Activated T-helper 1 cell treated with Interleukin-2 at 50 U/mL for 16 hours (primary cell): ENCODE measurements around the gene SAFB.

Experiments used
- DNase-seq: peaks from one replicate; pipeline ENCODE4 v3.0.0-alpha.2; 2020; ENCODE audit warnings: low read depth

Gene SAFB

GRCh38 chr19:5666921-5667610, 44.2 kb downstream of the SAFB start:
- no peak for DNase-seq

GRCh38 chr19:5667751-5668271, 44.9 kb downstream of the SAFB start:
- DNase-seq, result no peak

GRCh38 chr19:5669212-5669611, 46.3 kb downstream of the SAFB start:
- DNase-seq, result no peak

- DNase-seq, result no peak
These were observed 48.7 kb downstream of the SAFB start for GRCh38 chr19:5671600-5671999.

GRCh38 chr19:5672708-5673459, 50.0 kb downstream of the SAFB start:
- DNase-seq, result no peak

GRCh38 chr19:5673752-5674151, 50.9 kb downstream of the SAFB start:
- no peak for DNase-seq

GRCh38 chr19:5674714-5675113, 51.8 kb downstream of the SAFB start:
- DNase-seq, result no peak

- no peak for DNase-seq
These were observed 53.4 kb downstream of the SAFB start for GRCh38 chr19:5676105-5676771.

GRCh38 chr19:5676772-5677105, 53.9 kb downstream of the SAFB start:
- no peak for DNase-seq

GRCh38 chr19:5677136-5677535, 54.3 kb downstream of the SAFB start:
- DNase-seq, result no peak

GRCh38 chr19:5677580-5677979, 54.7 kb downstream of the SAFB start:
- no peak for DNase-seq

GRCh38 chr19:5678071-5678718, 55.3 kb downstream of the SAFB start:
- DNase-seq, result no peak

GRCh38 chr19:5679289-5680083, 56.6 kb downstream of the SAFB start:
- DNase-seq, result no peak

- no peak for DNase-seq
These were observed 57.2 kb downstream of the SAFB start for GRCh38 chr19:5680084-5680436.

- peak; percentile 96 for DNase-seq
These were observed 57.8 kb downstream of the SAFB start, which contains the start of the genes HSD11B1L and MICOS13 for GRCh38 chr19:5680437-5681368. Gene HSD11B1L, plus strand, starts transcription at chr19:5681027. Its CDS starts 3,806 bp downstream, at chr19:5684833. Gene MICOS13, minus strand, starts transcription at chr19:5680516. Its CDS starts 30 bp downstream, at chr19:5680486.

GRCh38 chr19:5681391-5682106, 58.7 kb downstream of the SAFB start:
- no peak for DNase-seq

GRCh38 chr19:5682107-5682482, 59.2 kb downstream of the SAFB start:
- no peak for DNase-seq

GRCh38 chr19:5683177-5683886, 60.4 kb downstream of the SAFB start:
- DNase-seq, result no peak
